GM12891 (cell line): ENCODE measurements around the gene PTPRF.

Source experiments
- DNase-seq: peaks from one replicate; pipeline ENCODE4 v3.0.0; 2011; ENCODE audit warnings: low spot score; ENCODE audit not compliant: insufficient read length
- FAIRE-seq: peaks from 2 replicates; lab custom pipeline; 2011; peaks lifted over from hg19 to GRCh38; lab: Jason Lieb, UNC
- PAX5 ChIP-seq: IDR thresholded peaks from 2 replicates; pipeline ENCODE4 v1.6.1; 2011; ENCODE audit warnings: low read length, moderate library complexity, mild to moderate bottlenecking; ENCODE audit not compliant: insufficient read depth, severe bottlenecking
- POLR2A ChIP-seq: IDR thresholded peaks from 2 replicates; pipeline ENCODE4 v1.6.1; 2011; ENCODE audit warnings: low read depth, low read length, control low read depth
- POLR2AphosphoS5 ChIP-seq: IDR thresholded peaks from 2 replicates; pipeline ENCODE4 v1.6.1; 2011; ENCODE audit warnings: low read depth, low read length, control low read depth
- POU2F2 ChIP-seq: IDR thresholded peaks from 2 replicates; pipeline ENCODE4 v1.6.1; 2011; ENCODE audit warnings: low read depth, mild to moderate bottlenecking, control low read depth, low read length, moderate library complexity
- SPI1 ChIP-seq: IDR thresholded peaks from 2 replicates; pipeline ENCODE4 v1.6.1; 2011; ENCODE audit warnings: low read depth, low read length, control low read depth
- TAF1 ChIP-seq: IDR thresholded peaks from 2 replicates; pipeline ENCODE4 v1.6.1; 2011; ENCODE audit warnings: low read depth, low read length, control low read depth

Gene PTPRF

GRCh38 chr1:43669878-43670277, 139.2 kb downstream of the PTPRF start:
- no peak for DNase-seq
- TF ChIP-seq POLR2AphosphoS5, result no peak
- TF ChIP-seq TAF1, result no peak
- no peak for TF ChIP-seq PAX5
- no peak for TF ChIP-seq POLR2A
- no peak for TF ChIP-seq POU2F2
- TF ChIP-seq SPI1, result no peak
- FAIRE-seq, result no peak

DNA sequence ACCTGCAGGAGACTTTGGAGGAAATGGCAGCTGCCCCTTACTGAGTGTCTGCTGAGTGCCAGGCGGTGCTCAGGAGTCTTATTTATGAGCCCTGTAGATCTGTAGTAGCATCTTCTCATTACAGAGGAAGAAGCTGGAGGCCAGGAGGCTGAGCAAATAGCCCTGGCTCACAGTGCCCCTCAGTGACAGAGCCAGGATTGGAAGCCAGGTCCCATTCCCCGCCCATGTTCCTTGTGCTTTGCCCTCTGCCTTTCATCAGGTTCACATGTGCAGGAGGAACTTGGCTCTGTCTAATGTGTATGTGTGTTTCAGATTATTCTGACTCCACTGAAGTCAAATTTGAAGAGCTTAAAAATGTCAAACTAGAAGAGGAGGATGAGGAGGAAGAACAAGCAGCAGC, 140.5 kb downstream of the PTPRF start:
- no peak for DNase-seq
- TF ChIP-seq POLR2A, result no peak
- TF ChIP-seq TAF1, result no peak
- TF ChIP-seq POLR2AphosphoS5, result no peak
- no peak for TF ChIP-seq SPI1
- FAIRE-seq, result no peak

- no peak for TF ChIP-seq POLR2A
- no peak for TF ChIP-seq POLR2AphosphoS5
- no peak for TF ChIP-seq SPI1
- no peak for TF ChIP-seq POU2F2
- TF ChIP-seq PAX5, result no peak
- TF ChIP-seq TAF1, result no peak
- no peak for DNase-seq
- FAIRE-seq, result no peak
These were observed 141.1 kb downstream of the PTPRF start for GRCh38 chr1:43671626-43672330.

GRCh38 chr1:43673261-43673660, 142.6 kb downstream of the PTPRF start:
- FAIRE-seq (no peak), DNase-seq (no peak)
- TF ChIP-seq SPI1, result no peak
- no peak for TF ChIP-seq POLR2AphosphoS5
- no peak for TF ChIP-seq PAX5
- no peak for TF ChIP-seq POU2F2
- no peak for TF ChIP-seq POLR2A
- TF ChIP-seq TAF1, result no peak
